Neutrophil (primary cell): ENCODE results near the gene IL22RA1.

ENCODE experiments used
- H3K27ac ChIP-seq: fragments of 200-600 bp; sonication (generic); 2 replicates; pipeline ENCODE4 v1.5.1; 2016; ENCODE audit warnings: mild to moderate bottlenecking, moderate library complexity
- H3K27me3 ChIP-seq: fragments of 200-600 bp; sonication (generic); 2 replicates; pipeline ENCODE4 v1.6.0; 2016; ENCODE audit warnings: mild to moderate bottlenecking
- H3K36me3 ChIP-seq: fragments of 200-600 bp; sonication (generic); 2 replicates; pipeline ENCODE4 v1.5.1; 2017
- H3K4me1 ChIP-seq, 2 experiments: fragments of 200-600 bp in 1 of 2; sonication (generic) in 1 of 2; 1 replicate in 1 of 2; 2 replicates in 1 of 2; pipeline versions ENCODE4 v1.5.1 to v1.6.1; 2013 to 2016; ENCODE audit warnings: low read depth in 1 of 2, low read length in 1 of 2, mild to moderate bottlenecking in 1 of 2, moderate library complexity in 1 of 2; ENCODE audit not compliant: control insufficient read depth in 1 of 2, insufficient read depth in 1 of 2
- H3K4me3 ChIP-seq, 2 experiments: fragments of 200-600 bp in 1 of 2; sonication (generic) in 1 of 2; 1 replicate in 1 of 2; 2 replicates in 1 of 2; pipeline ENCODE4 v1.5.1; 2013 to 2016; ENCODE audit warnings: low read depth in 1 of 2, low read length in 1 of 2, mild to moderate bottlenecking in 1 of 2, moderate library complexity in 1 of 2
- H3K9me3 ChIP-seq: fragments of 200-600 bp; sonication (generic); 2 replicates; pipeline ENCODE4 v1.5.1; 2016
- CTCF ChIP-seq: fragments of 200-600 bp; sonication (generic); IDR thresholded peaks from 2 replicates; pipeline ENCODE4 v1.5.1; 2016; ENCODE audit warnings: antibody characterized with exemption

Gene IL22RA1

GRCh38 chr1:24172598-24172997 is 29.7 kb upstream of the IL22RA1 start:
- Histone ChIP-seq H3K36me3 (no peaks in the 10 kb centered on the region), H3K27me3 (peaks cover 34% of the 10 kb centered on the region), H3K4me3 (no peak overlapping the region), H3K4me1 (no peaks in the 10 kb centered on the region), H3K9me3 (no peaks in the 10 kb centered on the region), H3K27ac (no peak overlapping the region)
- no peak for TF ChIP-seq CTCF

- Histone ChIP-seq H3K27ac (no peak overlapping the region), H3K36me3 (no peaks in the 10 kb centered on the region), H3K4me3 (no peak overlapping the region), H3K9me3 (no peaks in the 10 kb centered on the region), H3K27me3 (peaks cover 19% of the 10 kb centered on the region), H3K4me1 (no peaks in the 10 kb centered on the region)
- no peak for TF ChIP-seq CTCF
These were observed 26.3 kb upstream of the IL22RA1 start for GRCh38 chr1:24169286-24169685.

GRCh38 chr1:24168245-24168644 is 25.3 kb upstream of the IL22RA1 start:
- no peak for TF ChIP-seq CTCF
- Histone ChIP-seq H3K27me3 (peaks cover 9% of the 10 kb centered on the region), H3K36me3 (no peaks in the 10 kb centered on the region)

GRCh38 chr1:24167008-24167407 is 24.1 kb upstream of the IL22RA1 start:
- H3K4me1 ChIP-seq = no peaks in the 10 kb centered on the region
- no peak overlapping the region for H3K4me3 ChIP-seq
- H3K9me3 ChIP-seq = no peaks in the 10 kb centered on the region
- no peak for TF ChIP-seq CTCF
- H3K27me3 ChIP-seq = peaks cover 12% of the 10 kb centered on the region
- H3K27ac ChIP-seq = no peak overlapping the region
- H3K36me3 ChIP-seq = no peaks in the 10 kb centered on the region

More at GRCh38 chr1:24168245-24168644, 25.3 kb upstream of the IL22RA1 start:
- H3K4me1 ChIP-seq = no peaks in the 10 kb centered on the region
- H3K9me3 ChIP-seq = no peaks in the 10 kb centered on the region
- no peak overlapping the region for H3K27ac ChIP-seq
- H3K4me3 ChIP-seq = no peak overlapping the region

- Histone ChIP-seq H3K4me1 (no peaks in the 10 kb centered on the region), H3K36me3 (no peaks in the 10 kb centered on the region), H3K9me3 (no peaks in the 10 kb centered on the region), H3K4me3 (no peak overlapping the region), H3K27me3 (peaks cover 15% of the 10 kb centered on the region), H3K27ac (no peak overlapping the region)
- TF ChIP-seq CTCF = no peak
These were observed 22.6 kb upstream of the IL22RA1 start for GRCh38 chr1:24165500-24165899.

GRCh38 chr1:24164004-24164403 is 21.1 kb upstream of the IL22RA1 start:
- Histone ChIP-seq H3K4me3 (no peak overlapping the region), H3K27ac (no peak overlapping the region), H3K36me3 (no peaks in the 10 kb centered on the region), H3K9me3 (no peaks in the 10 kb centered on the region), H3K27me3 (peaks cover 15% of the 10 kb centered on the region), H3K4me1 (no peaks in the 10 kb centered on the region)
- no peak for TF ChIP-seq CTCF
